NCI-H524 treated with DMSO at 0.1 percent for 48 hours (cell line): ENCODE measurements around the gene CERS6.

Experiments
- DNase-seq: peaks from one replicate; lab custom pipeline; 2025; lab: John Stamatoyannopoulos, UW

CERS6 gene

DNA sequence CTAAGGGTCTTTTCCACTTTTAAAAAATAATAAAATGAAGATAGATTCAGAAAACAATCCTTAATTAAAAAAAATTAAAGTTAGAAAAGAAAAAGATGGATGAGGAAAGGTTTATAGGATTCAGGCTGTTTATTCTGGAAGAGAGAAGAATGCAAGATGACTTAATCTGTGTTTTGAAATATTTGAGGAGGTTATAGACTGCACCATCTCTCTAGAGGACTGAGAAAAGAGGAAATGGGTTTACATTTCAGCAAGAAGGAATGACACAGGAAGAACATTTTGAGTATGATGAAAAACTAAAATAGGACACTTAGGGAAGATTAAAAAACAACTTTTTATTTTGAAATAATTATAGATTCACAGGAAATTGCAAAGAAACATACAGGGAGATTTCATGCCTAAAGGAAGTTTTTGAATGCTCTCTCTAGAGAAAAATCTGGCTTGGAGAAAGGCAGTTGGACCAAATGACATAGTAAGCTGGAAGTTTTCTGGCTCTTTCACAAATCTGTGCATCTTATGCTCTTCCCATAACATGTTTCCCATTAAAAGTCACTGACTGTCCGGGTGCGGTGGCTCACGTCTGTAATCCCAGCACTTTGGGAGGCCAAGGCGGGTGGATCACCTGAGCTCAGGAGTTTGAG, 75.0 kb downstream of the CERS6 start:
- DNase-seq = no peak

DNA sequence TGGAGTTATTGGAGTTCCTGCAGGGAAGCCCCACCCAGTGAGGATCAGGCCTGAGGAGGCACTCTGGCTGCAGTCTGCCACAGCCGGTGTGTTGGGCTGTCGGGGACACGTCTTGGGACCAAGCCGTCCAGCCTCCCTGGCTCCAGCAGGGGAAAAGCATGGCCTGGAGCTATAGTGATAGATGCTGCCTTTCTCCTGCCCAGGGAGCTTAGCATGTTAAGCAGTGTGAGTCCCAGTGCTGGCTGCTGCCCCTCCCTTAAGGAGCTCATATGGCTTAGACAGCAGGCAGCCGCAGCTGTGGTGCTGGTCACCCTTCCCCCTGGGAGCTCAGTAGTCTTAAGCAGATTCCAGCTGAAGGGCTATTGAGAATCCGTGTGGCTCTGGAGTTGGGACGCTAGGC, 78.9 kb downstream of the CERS6 start:
- peak; percentile 91 for DNase-seq

DNA sequence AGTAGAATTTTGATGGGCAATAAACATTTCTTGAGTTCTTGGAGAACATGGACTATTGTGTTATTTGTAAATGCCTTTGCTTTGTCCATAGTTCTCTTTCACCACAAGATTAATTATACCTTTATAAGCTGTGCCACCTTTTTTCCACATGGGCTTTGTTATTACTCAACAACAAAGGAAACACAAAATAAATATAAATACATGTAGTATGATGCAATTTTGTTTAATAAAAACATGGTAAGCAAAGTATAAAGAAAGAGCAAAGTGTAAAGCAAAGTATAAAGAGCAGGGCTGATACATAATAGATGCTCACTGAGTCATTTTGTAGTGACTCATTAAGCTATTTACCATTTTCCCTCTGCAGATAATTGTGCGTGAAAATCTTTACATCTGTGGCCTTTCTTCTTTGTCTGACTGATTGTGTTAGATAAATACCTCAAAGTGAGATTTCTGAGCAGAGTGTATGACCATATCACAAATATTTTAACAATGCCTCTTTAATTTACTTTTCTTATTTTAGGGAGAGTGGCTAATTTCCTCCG, 80.9 kb downstream of the CERS6 start:
- DNase-seq = no peak

DNA sequence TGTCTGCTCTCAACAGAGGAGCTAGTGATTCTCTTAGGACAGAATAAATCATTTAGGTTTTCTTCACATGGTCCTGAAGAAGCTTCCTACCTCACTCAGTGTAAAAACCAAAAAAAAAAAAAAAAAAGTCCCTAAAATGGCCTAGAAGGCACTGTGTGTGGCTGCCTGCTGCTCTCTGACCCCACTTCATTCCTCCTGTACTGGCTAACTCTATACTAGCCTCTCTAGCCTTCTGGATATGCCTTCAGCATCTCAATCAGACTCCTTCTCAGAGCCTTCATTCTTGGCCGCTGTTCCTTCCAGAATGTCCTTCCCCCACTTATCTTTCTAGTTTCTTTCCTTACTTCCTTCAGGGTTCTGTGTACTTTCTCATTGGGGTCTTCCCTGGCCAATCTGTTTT, 82.1 kb downstream of the CERS6 start:
- DNase-seq = no peak

DNA sequence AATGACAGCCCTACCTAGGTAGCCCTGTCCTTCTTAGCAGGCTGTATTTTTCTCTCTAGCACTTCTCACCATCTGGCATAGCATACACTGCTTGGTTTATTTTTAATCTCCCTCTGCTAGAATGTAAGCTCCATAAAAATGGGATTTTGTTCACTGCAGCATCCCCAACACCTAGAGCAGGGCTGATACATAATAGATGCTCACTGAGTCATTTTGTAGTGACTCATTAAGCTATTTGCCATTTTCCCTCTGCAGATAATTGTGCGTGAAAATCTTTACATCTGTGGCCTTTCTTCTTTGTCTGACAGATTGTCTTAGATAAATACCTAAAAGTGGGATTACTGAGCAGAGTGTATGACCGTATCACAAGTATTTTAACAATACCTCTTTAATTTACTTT, 82.5 kb downstream of the CERS6 start:
- peak; percentile 78 for DNase-seq

DNA sequence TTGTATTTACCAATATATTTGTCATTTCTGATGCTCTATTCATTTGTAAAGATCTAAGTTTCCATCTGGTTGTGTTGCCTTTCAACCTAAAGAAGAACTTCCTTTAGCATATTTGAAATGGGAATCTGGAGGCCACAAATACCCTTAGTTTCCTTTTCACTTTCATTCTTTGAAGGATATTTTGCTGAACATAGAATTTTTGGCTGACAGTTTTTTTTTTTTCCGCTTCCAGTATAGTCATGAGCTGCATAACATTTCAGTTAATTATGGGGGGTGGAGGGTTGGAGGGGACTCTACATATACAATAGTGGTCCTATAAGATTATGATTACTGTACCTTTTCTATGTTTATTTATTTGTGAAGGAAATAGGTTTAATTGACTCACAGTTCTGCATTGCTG, 83.9 kb downstream of the CERS6 start:
- no peak for DNase-seq

DNA sequence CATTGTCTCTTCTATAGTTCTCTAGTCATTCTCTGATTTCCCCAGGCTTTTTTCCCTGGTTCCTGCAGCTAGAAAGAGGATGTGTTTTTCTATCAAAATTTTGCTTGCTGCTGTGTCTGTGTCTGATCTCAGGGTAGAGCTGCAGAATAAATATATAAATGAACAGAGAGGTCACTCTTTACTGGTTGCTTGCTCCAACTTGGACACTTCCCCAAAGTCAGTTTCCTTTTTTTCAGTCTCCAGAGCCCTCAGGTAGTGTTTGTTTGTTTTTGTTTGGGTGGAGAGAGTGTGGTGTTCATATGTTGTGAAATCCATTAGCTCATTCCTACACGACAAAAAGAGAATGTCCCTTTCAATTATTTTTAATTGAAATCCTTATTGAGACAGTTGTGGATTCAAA, 85.8 kb downstream of the CERS6 start:
- no peak for DNase-seq

DNA sequence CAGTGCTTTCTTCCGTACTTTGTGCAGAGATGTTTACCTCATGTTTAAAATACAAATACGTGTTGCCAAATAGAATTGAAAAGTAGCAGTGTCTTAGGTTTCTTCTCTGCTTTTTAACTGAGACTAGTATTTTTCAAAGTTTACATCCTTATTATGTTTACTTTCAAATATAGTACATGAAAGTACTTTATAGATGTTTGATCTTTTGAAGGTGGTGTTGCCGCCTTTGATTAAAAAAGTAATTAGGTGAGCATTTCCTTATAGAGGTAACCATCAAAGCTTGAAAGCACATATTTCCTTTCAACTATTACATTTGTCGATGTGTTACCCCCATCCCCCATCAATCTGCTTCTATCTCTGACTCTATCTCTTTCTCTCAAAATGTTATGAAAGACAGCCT, 87.0 kb downstream of the CERS6 start:
- DNase-seq = no peak

DNA sequence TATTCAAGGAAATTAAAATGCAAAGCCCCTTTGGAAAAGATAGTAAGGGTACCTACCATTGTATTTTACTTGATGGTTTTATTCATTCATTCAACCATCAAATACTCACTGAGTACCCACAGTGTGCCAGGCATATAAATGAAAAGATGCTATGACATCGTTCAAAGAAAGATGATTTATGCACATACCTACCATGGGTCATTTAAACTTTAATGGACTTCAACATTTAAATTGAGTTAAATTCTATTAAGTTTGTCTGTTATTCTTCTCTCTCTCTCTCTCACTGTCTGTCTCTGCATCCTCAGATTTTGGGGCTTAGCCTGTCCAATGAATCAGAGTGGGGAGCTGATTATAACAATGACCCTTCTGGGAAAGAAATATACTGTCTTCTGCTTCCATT, 87.9 kb downstream of the CERS6 start:
- DNase-seq = no peak

DNA sequence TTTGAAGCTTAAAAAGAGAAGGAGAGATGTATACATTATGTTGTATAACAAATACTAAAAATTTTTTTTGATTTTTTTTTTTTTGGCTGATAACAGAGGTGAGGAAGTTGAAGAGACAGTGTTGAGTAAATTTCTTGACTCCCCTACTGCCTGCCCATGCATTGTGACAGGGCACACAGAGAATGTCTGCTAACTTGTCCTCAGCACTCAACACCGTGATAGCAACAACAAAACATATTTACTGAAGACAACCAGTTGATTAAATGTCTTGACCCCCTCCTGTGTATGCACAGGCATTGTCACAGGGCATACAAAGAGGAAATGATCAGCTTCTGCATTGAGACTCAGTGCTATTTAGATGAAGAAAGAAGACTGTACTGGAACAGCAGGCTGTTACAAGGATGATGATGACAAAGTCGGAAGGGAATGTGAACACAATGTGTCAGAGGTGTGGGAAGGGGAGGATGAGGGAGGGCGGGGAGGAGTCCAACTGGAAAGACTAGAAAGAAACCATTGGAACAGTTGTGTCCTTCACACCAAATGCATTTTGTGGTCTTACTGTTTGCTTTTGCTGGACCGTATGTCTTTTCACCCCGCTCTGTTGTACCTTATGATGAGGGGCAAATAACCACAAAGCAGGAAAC, 89.5 kb downstream of the CERS6 start:
- DNase-seq = no peak

DNA sequence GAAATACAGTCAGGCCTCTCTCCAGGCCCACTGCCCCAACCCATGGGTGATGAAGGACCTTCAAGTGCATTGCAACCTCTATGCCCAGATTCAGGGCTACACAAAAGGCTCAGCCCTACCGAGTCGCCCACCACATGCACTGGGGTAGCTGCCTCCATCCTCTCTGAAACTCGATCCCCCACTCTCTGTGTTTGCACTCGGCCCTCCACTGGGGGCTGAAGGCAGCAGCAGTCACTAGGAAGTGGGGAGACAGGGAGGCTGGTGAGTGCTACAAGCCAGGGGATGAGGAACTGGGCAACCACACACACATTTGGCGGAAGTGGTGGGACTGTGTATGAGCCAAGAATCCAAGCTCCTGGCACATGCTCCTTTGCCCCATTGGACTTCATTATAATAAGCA, 94.6 kb downstream of the CERS6 start:
- no peak for DNase-seq

DNA sequence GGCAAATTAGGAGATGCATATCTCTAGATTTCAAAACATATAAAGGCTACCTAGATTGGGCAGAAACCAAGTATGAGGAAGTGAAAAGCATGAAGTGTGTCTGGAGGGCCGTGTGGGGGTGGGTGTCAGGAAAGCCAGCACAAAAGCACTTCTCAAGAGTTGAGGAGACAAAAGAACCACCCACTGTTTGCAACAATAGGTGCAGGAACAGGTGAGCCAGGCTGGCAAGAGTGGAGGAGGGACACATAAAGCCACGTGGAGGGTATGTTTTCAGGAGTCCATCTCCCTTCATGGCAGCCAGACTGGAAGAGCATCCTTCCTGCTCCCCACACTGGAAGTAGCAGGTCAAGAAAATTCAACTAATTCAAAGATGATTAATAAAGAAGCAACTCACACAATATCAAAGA, 96.4 kb downstream of the CERS6 start:
- no peak for DNase-seq

DNA sequence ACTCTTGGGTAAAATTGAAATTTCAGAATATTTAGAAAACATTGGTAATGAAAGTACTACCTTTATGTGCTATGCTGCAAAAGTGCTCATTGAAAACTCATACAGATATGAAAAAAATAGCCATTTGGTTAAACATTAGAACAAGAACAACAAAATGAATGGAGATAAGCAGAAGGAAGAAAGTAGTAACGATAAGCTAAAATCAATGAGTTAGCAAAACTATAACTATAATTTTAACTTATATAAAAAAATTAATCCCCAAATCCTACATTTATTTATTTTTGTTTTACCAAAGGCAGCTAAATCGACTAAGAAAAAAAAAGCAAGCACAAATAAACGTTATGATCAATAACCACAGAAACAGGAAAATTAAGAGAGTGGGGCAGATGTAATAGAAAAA, 99.2 kb downstream of the CERS6 start:
- no peak for DNase-seq

DNA sequence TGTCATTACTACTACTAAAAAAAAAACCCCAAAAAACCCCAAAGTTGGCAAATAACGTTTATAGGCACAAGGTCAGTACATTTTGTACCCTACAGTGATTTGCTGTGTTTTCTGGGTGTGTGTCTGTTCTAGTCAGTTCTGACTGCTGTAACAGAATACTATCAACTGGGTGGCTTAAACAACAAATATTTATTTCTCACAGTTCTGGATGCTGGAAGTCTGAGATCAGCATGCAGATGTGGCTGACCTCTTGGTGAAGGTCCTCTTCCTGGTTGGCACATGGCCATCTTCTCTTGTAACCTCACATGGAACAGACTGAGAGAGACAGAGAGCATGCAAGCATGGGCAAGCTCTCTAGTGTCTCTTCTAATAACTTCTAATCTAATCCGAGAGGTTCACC, 103.1 kb downstream of the CERS6 start:
- DNase-seq = no peak

DNA sequence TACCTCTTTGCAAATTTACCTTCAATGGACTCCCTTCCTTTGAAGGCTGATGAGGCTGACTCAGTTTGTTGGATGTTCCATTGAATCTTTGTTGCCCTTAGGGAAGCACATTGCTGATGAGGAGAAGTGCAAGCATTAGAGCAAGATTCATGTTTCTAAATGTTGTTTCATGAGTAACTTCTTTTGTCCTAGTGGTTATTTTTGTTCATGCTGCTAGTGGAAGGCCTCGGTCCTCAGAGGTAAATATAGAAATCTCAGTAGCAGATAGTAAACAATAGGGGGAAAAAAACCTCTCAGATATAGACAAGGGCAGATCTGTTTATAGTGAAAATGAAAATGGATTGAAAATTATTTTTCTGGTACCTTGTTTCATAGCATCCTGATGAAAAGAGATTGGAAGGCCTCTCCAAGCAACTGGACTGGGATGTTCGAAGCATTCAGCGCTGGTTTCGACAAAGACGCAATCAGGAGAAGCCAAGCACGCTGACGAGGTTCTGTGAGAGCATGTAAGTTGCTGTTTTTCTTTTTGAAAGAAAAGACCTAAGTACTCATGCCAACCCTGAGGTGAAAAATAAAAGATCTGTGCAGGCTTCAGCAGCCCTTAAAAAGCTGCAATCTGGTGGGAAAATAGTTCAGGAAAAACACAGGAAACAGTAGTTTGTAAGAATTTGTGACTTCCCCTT, 104.9 kb downstream of the CERS6 start:
- no peak for DNase-seq

DNA sequence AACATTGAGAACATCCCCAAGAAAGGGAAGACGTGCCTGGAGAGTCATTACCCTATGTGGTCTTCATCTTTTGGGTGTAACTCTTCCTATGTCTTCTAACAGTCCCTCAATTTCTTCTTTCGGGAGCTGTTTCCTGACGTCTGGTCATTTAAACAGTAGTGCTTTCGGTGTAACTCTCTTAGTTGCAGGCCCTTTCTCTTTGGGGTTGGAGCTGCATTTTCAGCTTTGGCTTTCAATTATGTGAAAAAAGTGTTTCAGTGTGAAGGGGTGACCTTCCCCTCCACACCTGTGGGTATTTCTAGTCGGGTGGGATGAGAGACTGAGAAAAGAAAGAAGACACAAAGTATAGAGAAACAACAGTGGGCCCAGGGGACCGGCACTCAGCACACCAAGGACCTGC, 105.9 kb downstream of the CERS6 start:
- DNase-seq = no peak

DNA sequence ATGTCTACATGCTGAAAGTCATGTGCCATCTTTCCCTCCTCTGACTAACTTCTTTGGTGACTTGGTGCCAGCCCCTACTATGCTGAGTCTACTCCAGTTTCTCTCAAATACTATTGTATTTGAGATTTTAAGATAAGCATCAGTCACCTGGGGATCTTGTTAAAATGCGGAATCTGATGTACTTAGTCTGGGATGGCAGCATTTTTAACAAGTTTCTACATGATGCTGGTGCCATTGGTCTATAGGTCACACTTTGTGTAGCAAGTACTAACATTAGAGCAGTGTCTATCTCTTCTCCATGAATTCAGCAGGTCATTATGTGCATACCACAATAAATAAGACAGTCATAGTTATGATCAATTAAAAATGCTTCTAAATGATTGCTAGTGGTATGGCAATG, 106.9 kb downstream of the CERS6 start:
- no peak for DNase-seq

DNA sequence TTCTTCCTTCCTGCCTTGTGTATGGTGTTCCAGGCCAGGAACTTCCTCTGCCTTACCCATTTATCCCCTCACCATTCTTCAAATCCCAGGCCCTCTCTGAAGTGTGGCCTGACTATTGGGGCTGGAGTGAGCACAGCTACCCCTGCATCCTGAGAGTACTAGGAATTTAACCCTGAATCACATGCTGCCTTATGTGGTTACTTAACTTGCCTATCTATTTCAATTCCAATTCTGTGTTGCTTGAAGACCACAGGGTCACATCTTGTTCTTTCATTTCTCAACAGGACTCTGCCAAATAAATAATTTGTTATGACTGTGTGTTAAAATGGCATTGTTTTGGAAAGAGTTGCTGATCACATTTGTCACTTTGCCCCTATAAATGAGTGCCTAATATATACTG, 108.6 kb downstream of the CERS6 start:
- no peak for DNase-seq

DNA sequence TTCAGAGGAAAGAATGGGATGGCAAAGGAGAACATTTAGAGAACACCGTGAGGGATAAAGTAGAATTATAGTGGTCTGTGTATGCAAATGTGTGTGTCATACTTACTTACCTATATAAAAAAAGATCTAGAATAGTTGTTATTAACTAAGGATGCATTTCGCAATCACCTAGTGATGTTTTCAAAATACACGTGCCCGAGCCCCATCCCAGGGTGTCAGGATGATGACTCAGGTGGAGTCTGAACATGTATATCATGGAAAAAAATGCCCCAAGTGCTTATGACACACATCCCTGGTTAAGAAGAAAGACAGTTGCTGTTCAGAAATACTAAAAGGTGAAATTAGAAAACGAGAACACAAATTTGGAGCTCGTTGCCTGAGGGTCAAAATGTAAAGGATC, 109.0 kb downstream of the CERS6 start:
- DNase-seq = no peak

DNA sequence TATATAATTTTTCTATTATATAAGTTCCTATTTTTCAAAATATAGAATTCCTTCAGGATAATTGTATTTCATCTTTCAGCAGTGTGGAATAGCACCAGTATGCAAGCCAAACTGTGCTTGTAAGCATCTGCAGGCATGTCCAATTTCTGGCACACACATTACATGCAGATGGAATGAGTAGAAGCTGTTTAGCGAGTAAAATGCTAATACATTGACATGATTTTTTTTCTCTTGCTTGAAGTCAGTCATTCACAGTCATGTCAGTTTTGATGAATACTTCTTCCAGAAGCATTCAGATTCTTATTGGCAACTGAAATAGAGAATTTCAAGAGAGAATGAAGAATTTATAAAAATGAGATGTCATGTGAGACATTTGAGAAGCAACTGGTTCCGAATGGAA, 109.4 kb downstream of the CERS6 start:
- no peak for DNase-seq

DNA sequence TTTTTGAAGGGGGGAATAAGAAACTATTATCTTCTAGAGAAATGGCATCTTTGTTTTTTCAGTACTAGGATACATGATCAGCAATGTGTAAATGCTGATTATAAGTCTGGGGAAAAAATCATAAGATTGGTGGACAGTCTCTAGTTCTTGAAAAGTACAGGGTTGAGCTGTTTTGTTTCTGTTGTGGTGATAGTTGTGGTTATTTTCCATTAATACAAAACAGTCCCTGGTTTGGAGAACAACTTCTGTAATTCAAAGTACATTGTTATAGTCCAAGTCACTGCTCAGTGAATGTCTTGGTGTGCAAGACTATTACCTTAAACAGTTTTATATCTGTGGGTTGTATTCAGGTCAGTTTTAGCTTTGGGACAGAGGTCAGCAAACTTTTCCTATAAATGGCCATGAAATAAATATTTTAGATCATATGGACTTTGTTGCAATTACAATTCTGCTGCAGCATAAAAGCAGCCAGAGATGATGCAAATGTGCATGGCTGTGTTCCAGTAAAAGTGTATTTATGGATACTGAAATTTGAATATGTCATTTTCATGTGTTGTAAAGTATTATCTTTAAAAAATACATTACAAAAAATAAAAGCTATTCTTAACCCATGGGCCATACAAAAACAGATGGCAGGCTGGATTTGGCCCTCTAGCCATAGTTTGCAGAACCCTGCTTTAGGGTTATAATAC, 111.0 kb downstream of the CERS6 start:
- no peak for DNase-seq

DNA sequence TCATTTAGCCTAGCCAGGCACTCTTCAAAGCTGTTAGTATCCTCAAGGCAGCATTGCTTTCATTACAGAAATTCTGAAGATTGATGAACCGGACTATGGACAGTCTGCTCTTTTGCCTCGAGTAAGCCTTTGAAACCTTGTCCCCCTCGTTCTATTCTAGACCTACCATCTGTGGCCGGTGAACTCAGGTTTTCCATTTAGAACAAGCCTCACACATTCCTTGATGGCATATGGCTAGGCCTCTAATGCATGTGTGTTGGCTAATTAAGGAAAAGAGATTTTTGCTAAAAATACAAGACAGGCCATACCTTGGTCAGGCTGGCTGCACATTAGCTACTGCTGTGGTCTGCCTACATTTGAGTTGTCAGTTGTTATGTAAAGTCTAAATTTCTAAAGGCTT, 111.8 kb downstream of the CERS6 start:
- peak; percentile 52 for DNase-seq
